Measurements from ENCODE around the gene SCLT1.
A peak's percentile ranks its signal among the peaks of the same experiment; 100 is the strongest.
"Not testable (repeated sequence)": the region's sequence is repeated elsewhere in the genome, so short reads cannot be mapped to it uniquely, and the experiment has no call there.

The SCLT1 gene

DNA sequence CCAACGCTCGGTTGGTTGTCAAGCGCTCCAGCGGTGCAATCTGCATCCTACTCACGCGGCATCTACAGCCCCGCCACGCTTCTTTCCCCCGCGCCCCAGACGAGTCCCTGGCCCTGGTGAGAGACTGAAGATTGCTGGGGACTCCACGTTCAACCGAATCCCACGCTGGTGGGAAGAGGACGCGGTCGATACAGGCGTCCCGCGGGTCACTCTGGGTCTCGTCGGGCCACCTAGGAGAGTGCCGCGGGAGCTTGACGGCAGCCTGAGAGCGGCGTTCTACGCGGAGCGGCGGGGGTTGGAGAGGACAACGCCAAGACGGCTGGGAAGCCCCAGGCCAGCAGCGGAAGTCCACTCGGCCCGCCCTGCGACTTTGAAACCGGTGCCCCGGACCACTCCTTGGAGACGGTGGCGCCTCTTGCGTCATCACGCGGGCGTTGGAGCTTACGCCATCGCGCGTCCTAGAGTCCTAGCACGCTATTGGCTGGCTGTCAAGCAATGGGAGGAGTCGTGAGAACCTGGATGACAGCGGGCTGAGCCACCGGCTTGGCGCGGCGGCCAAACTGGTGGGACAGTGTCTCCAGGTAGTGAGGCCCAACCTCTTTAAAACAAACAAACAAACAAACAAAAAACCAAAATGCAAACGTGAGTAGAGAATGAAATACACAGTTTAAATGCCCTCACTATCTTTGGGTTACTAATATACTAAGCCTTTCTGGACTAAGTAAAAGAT is at the start of gene SCLT1:
TSS of gene SCLT1 (minus strand) at position 349 of the 730 bp plus-strand sequence. CDS start 436 bp downstream, outside the sequence.
- H3K27ac Mint-ChIP-seq = peak within 1 kb of the TSS; percentile 62
- peaks cover 46% of the 10 kb centered on the region for H3K4me1 Mint-ChIP-seq (ENCODE audit: low read depth)
- peaks cover 4% of the 10 kb centered on the region for H3K36me3 Mint-ChIP-seq (ENCODE audit: low read depth)
- no peaks in the 10 kb centered on the region for H3K27me3 Mint-ChIP-seq (ENCODE audit: low read depth)
- H3K4me3 Mint-ChIP-seq = peak within 1 kb of the TSS; percentile 46
- no peaks in the 10 kb centered on the region for H3K9me3 Mint-ChIP-seq

DNA sequence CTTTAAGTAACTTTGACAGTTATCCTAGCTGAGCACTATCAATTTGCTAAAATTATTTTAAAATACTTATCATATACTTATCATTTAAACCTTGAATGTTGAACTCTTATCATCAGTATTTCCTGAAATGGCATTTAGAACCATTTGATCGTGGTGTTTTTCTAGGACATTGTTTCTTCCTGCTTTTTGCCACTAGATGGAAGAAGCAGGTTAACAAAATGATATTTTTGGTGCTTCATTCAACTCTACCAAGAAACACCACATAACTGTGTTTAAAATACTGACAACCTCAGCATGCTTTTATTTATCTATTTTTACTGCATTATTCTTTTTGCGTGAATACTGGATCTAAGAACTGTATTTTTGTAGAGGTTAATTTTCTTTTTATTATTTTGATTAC is 47.2 kb upstream of the SCLT1 start:
- Mint-ChIP-seq H3K36me3 (ENCODE audit: low read depth) (no peaks in the 10 kb centered on the region), H3K27me3 (ENCODE audit: low read depth) (peaks cover 8% of the 10 kb centered on the region), H3K4me1 (ENCODE audit: low read depth) (no peaks in the 10 kb centered on the region), H3K9me3 (no peaks in the 10 kb centered on the region), H3K4me3 (no peak overlapping the region), H3K27ac (no peak overlapping the region)

DNA sequence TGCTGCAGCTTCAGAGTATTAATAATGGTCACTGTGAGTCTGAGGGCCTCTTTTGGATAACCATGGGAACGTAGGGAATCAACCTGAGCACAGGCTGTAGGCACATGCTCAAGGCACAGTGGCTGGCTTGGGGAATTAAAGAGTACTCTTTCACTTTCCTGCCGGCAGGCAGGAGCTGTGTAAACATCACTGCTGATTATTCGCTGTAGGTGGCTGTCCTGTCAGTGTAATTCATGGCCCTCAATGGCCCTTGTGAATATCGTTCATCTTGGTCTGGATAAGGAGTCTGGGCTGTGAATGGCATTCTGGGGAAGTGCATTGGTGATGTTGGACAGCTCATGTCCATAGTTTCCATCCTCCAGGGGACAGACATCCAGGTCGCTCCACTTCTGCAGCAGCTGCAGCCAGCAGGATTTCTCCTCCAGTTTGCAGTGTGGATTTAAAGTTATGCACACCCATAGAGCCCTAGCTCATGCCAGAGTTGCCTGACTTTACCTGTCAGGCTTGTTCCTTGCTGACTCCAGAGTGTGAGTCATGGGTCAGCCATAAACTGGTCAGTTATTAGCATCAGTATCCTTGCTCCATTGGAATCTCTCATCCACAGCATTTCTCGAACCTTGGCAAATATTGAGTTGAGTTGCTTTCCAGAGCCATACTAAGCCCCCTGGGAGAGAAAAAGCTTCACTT is 45.6 kb upstream of the SCLT1 start:
- Mint-ChIP-seq H3K27ac (no peak overlapping the region), H3K36me3 (ENCODE audit: low read depth) (no peaks in the 10 kb centered on the region), H3K9me3 (no peaks in the 10 kb centered on the region), H3K27me3 (ENCODE audit: low read depth) (peaks cover 3% of the 10 kb centered on the region), H3K4me1 (ENCODE audit: low read depth) (no peaks in the 10 kb centered on the region), H3K4me3 (no peak overlapping the region)

DNA sequence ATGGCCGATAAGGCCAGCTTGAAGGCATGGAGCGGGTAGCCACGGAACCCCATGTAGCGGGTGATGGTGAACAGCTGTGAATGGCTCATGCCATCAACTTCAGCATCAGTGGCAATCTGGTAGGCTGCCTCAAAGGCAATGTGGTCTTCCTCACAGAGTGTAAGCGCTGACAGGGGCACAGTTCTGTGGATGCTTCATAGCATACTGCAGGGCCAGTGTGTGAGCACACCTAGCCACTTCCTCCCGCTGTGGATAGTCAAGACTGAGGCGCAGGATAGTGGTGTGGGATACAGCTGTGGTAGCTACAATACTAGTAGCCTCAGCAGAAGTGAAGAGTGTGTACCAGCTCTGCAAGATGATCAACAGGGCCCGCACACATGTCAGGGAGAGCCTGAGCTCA is 43.1 kb upstream of the SCLT1 start:
- Mint-ChIP-seq H3K4me1 (ENCODE audit: low read depth) (no peaks in the 10 kb centered on the region), H3K36me3 (ENCODE audit: low read depth) (no peaks in the 10 kb centered on the region), H3K4me3 (no peak overlapping the region), H3K9me3 (peaks cover 4% of the 10 kb centered on the region), H3K27me3 (ENCODE audit: low read depth) (peaks cover 3% of the 10 kb centered on the region), H3K27ac (no peak overlapping the region)

DNA sequence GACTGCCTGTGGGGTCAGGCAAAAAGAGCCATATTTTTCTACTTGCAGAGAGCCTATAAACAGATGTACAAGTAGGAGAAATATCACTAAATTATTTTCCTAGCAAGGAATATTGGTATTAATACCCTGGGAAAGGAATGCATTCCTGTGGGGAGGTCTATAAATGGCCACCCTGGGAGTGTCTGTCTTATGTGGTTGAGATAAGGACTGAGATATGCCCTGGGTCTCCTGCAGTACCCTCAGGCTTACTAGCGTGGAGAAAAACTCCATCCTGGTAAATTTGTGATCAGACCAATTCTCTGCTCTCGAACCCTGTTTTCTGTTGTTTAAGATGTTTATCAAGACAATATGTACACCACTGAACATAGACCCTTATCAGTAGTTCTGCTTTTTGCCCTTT is 38.0 kb upstream of the SCLT1 start:
- peaks cover 4% of the 10 kb centered on the region for H3K9me3 Mint-ChIP-seq
- H3K4me3 Mint-ChIP-seq = no peak overlapping the region
- H3K4me1 Mint-ChIP-seq (ENCODE audit: low read depth) = no peaks in the 10 kb centered on the region
- H3K27me3 Mint-ChIP-seq (ENCODE audit: low read depth) = no peaks in the 10 kb centered on the region
- H3K36me3 Mint-ChIP-seq (ENCODE audit: low read depth) = no peaks in the 10 kb centered on the region
- no peak overlapping the region for H3K27ac Mint-ChIP-seq

DNA sequence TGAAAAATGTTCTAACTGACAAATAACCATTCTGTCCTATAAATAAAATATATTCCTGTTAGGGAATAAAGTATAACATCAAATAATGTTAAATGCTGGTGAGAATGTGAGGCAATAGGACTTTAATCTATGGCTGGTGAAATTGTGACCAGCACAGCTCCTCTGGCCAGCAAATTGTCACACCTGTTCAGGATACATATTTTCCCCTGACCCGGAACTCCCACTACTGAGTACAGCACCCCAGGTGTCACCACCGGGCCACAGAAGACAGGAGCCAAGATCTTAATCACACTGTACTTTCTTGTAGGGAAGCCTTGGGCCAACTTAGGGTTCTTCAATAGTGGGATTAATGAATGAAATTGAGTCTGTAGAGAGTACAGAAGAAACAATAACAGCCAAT is 35.8 kb upstream of the SCLT1 start:
- Mint-ChIP-seq H3K27me3 (ENCODE audit: low read depth) (no peaks in the 10 kb centered on the region), H3K36me3 (ENCODE audit: low read depth) (no peaks in the 10 kb centered on the region), H3K4me1 (ENCODE audit: low read depth) (no peaks in the 10 kb centered on the region), H3K9me3 (peaks cover 4% of the 10 kb centered on the region), H3K27ac (no peak overlapping the region), H3K4me3 (no peak overlapping the region)

DNA sequence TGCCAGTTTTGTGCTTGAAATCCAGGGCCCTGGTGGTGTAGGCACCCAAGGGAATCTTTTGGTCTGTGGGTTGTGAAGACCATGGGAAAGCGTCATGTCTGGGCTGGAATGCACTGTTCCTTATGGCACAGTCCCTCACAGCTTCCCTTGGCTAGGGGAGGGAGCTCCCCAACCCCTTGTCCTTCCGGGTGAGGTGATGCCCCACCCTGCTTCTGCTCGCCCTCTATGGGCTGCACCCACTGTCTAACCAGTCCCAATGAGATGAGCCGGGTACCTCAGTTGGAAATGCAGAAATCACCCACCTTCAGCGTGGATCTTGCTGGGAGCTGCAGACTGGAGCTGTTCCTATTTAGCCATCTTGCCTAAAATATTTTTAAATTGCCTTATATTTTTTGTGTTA is 33.3 kb upstream of the SCLT1 start:
- not testable (repeated sequence) for H3K9me3 Mint-ChIP-seq; H3K4me3 Mint-ChIP-seq; H3K27me3 Mint-ChIP-seq (ENCODE audit: low read depth); H3K4me1 Mint-ChIP-seq (ENCODE audit: low read depth); H3K36me3 Mint-ChIP-seq (ENCODE audit: low read depth); H3K27ac Mint-ChIP-seq

DNA sequence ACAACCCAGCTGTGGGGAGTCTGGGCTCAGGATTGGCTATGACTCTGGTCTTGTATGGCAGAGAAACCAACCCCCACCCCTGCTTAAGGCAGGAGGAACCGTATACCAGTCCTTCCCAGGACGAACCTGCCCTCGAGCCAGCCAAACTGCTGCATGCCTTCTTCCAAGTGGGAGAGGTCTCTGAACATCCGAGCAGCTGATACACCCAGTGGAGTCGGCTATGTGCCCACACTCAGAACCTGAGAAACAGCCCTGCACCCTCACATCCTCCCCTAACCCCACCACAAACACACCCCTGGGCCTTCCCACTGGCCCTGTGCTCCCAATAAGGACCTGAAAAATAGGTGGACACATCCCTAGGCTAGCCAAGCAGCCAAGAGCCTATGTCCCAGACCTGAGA is 24.4 kb upstream of the SCLT1 start:
- Mint-ChIP-seq H3K4me3 (no peak overlapping the region), H3K36me3 (ENCODE audit: low read depth) (no peaks in the 10 kb centered on the region), H3K27me3 (ENCODE audit: low read depth) (no peaks in the 10 kb centered on the region)

DNA sequence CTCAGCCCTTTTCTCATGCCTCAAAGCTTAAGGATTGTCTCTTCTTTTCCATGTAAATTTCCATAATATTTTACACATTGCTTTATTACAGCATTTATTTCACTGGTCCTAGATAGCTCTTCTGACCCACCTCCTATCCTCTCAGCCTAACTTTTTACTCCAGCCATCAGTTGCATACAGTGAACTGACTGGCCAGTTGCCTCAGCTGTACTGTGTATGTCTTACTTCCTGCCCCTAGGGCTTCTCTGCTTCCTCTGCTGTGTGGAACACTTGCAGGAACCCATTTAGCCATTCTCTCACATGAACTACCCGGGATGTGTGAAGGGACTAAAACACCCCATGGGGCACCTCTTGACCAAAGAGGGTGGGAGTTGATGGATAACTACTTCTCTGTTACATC is 20.6 kb upstream of the SCLT1 start:
- Mint-ChIP-seq H3K27ac (no peak overlapping the region), H3K27me3 (ENCODE audit: low read depth) (no peaks in the 10 kb centered on the region), H3K4me3 (no peak overlapping the region), H3K9me3 (no peaks in the 10 kb centered on the region), H3K36me3 (ENCODE audit: low read depth) (peaks cover 11% of the 10 kb centered on the region), H3K4me1 (ENCODE audit: low read depth) (no peaks in the 10 kb centered on the region)

More for the DNA sequence above, 24.4 kb upstream of the SCLT1 start:
- Mint-ChIP-seq H3K27ac (no peak overlapping the region), H3K9me3 (no peaks in the 10 kb centered on the region), H3K4me1 (ENCODE audit: low read depth) (no peaks in the 10 kb centered on the region)

DNA sequence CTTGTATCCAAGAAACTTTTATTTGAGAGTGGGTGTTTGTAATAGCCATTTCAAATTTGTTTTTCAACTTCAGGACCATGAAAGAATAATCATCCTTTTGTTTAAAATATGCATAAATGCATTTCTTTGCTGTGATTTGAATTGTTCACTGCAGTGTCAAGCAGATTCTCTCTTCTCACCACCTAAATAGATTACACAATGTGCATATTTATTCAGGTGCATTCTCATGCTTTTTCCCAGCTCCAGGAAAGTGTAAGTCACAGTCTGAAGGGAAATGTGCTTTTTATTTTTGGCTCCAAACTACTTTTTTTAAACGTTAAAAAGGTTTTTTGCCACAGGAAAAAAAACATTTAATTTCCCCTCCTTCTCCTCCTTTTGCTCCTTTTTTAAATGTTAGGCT is 20.1 kb upstream of the SCLT1 start:
- H3K27ac Mint-ChIP-seq = no peak overlapping the region
- no peaks in the 10 kb centered on the region for H3K9me3 Mint-ChIP-seq
- H3K4me1 Mint-ChIP-seq (ENCODE audit: low read depth) = no peaks in the 10 kb centered on the region
- H3K27me3 Mint-ChIP-seq (ENCODE audit: low read depth) = no peaks in the 10 kb centered on the region
- peaks cover 11% of the 10 kb centered on the region for H3K36me3 Mint-ChIP-seq (ENCODE audit: low read depth)
- no peak overlapping the region for H3K4me3 Mint-ChIP-seq

DNA sequence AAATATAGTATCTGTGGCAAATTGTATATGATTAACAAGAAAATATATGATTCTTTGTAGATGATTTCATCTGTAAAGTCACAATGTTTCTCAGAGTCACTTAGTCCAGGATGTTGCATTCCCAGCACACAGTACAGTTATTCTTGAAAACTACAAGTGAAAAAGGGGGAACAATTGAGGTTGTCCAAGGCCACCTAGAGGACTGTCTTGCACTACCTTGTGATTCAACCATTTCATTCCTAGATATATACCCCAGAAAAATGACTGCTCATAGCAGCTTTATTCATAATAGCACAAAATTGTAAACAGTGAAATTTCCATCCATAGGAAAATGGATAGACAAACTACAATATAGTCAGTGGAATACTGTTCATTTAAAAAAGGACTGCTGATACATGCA is 18.6 kb upstream of the SCLT1 start:
- Mint-ChIP-seq H3K4me1 (ENCODE audit: low read depth) (no peaks in the 10 kb centered on the region), H3K9me3 (no peaks in the 10 kb centered on the region), H3K4me3 (no peak overlapping the region), H3K27ac (no peak overlapping the region), H3K36me3 (ENCODE audit: low read depth) (peaks cover 11% of the 10 kb centered on the region), H3K27me3 (ENCODE audit: low read depth) (no peaks in the 10 kb centered on the region)

DNA sequence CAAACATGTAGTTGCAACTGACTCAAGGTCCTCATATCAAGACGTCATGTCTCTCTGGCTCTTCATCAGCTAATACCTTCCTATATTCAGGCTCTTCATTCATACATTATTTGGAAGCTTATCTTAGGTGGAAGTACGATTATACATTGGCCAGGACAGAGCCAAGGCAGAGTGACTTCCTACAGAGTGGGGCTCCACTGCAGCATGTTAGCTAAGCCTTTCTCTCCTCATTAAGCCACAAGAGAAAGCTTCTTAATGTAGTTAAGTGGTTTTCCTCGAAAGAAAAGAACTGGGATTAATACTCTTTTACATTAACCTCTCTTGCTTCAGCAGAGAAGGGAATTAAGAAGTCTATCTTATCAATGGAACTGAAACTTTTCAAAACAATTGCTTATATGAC is 17.6 kb upstream of the SCLT1 start:
- no peaks in the 10 kb centered on the region for H3K27me3 Mint-ChIP-seq (ENCODE audit: low read depth)
- no peak overlapping the region for H3K4me3 Mint-ChIP-seq
- H3K4me1 Mint-ChIP-seq (ENCODE audit: low read depth) = no peaks in the 10 kb centered on the region
- no peak overlapping the region for H3K27ac Mint-ChIP-seq
- peaks cover 11% of the 10 kb centered on the region for H3K36me3 Mint-ChIP-seq (ENCODE audit: low read depth)
- no peaks in the 10 kb centered on the region for H3K9me3 Mint-ChIP-seq

DNA sequence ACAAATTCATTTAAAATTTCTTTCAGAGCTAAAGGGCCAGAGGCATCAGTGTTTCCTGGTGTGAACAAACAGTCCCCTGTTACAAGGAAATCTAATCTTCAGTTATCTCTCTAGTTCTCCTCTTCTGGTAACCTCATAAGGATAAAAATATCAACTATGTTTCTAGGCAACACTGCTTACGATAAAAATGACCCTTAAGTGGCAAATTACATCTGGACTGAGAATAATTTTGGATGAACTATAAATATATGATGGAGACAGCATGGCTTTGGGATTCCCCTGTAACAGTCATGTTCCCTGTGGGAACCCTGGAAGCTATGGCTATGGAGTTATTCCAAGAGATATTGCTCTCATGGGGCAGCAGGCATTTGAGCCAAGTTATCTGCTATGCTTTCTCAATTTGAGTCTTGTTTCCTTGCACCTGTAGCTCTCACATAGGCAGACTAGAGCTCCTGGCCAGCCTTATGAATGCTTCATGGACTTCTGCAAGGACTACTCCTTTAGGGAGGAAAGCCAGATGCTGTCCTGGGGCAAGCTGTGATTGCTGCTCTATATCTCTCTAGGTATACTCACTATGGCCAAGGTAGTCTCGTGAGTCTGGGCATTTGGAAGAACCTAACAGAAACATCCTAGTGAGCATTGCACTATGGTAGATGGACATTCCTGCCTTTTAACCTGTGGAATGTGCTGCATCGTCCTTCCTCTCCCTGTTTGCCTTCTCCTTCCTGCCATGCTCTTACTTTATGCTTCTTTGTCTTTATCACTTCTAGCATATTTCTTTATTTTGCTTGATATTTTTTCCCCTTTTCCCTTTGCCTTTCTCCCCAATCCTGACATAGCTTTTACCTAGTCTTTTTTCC is 16.9 kb upstream of the SCLT1 start:
- Mint-ChIP-seq H3K4me3 (no peak overlapping the region), H3K9me3 (no peaks in the 10 kb centered on the region), H3K27me3 (ENCODE audit: low read depth) (no peaks in the 10 kb centered on the region), H3K4me1 (ENCODE audit: low read depth) (no peaks in the 10 kb centered on the region), H3K27ac (no peak overlapping the region), H3K36me3 (ENCODE audit: low read depth) (peaks cover 11% of the 10 kb centered on the region)

DNA sequence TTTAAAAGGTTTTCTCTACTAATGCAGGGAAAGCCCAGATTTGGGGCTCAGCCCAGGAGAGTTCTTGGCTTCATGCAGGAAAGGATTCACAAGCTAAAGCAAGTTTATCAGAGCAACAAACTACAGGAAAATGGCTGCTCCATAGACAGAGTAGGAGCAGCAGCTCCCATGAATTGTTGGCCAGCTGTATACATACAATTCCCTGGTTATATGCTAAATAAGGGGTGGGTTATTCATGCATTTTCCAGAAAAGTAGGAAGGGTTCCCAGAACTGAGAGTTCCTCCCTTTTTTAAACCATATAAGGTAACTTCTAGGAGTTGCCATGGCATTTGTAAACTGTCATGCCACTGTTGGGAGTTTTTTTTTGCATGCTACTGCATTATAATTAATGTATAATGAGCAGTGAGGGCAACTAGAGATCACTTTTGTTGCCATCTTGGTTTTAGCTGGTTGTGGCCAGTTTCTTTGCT is 5.2 kb upstream of the SCLT1 start:
- H3K36me3 Mint-ChIP-seq (ENCODE audit: low read depth) = peaks cover 16% of the 10 kb centered on the region
- no peak overlapping the region for H3K4me3 Mint-ChIP-seq
- H3K9me3 Mint-ChIP-seq = no peaks in the 10 kb centered on the region
- H3K27me3 Mint-ChIP-seq (ENCODE audit: low read depth) = no peaks in the 10 kb centered on the region
- H3K4me1 Mint-ChIP-seq (ENCODE audit: low read depth) = peaks cover 33% of the 10 kb centered on the region
- H3K27ac Mint-ChIP-seq = no peak overlapping the region
